ENCODE measurements around the gene PLA2G12A.

The PLA2G12A gene

DNA sequence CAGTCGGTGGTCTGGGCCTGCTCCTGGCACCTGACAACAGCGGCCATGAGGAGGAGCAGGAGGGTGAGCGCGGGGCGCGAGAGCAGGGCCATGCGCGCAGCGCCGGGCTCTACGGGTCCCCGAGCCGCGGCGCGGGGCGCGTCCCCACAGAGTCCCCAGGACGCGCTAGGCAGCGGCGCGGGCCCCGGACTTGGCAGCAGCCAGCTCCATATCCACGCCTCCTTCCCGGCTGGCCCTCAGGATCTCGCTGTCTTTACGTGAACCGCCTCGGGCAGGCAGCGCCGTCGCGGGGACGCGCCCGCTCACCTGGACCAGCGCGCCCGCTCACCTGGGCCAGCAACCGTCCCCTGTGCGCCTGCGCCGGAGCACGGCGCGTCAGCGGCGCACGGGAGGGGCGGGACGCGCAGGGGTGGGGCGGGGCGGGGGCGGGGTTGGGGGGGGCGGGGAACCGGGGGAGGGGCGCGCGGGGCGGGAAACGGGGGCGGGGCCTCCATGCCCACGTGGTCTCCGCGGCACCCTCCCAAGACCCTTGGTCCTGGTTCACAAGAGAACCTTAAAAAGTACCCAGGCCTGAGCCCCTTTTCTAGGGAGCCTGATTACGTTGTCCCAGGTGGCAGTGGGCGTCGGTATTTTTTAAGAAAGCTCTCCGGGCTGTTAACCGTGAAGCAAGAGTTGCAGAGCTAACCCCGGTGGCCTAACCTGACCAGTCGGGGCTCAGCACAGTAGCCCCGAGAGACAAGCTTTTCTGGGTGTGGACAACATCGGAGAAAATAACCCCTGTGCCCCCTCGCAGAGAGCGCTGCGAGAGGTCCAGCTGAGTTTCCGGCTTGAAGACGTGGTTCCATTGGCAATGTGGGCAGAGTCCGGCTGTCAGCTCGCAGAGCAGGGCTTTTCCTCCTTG is at the start of gene PLA2G12A:
Gene PLA2G12A (minus strand): TSS at position 353 of the 901 bp plus-strand sequence. CDS start 261 bp downstream, at position 92.
- DNase-seq, result peak; percentile 37

DNA sequence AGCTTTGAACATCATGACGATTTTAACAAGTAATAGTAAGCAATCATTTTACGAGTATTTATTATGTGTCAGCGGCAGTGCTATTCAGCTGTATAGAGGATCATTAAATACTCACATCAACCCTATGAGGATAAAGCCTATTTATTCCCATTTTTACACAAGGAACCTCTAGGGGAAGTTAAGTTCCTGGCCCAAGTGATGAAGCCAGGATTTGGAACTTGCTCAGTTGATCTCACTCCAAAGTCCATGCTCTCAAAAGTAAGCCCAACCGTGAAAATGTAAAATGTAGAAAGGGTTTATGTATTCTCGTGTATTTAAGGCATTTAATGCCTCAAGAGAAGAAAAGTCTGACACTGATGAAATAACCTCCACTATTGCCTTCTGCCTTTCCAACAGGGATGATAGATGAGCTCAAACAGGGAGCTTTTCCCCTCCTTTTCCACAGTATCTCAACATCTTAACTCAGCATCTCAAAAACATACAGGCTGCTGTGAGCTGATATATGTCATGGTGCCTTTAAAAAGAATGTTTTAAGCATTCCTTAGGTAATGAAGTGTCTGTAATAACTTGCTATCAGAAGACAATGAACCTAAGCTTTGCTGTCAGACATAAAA is 35.0 kb upstream of the PLA2G12A start:
- no peak for DNase-seq

GRCh38 chr4:109764376-109764775 is 34.5 kb upstream of the PLA2G12A start:
- DNase-seq, result no peak

- no peak for DNase-seq
Observed at GRCh38 chr4:109760682-109761081, 30.8 kb upstream of the PLA2G12A start.

DNA sequence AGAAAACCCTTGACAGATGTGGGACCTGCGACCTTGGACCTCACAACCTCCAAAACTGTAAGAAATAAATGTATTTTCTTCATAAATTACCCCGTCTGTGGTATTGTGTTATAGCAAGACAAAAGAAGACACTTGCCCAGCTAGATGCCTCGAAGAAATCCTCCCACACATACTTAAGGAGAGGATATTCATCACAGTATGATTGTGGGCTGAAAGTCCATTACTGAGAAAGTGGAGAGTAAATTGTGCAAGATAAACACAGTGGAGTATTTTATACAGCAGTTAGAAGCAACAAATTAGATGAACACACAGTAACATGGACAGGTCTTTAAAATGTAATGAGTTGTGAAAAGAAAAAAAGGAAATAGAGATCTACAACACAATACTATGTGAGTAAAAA is 25.8 kb upstream of the PLA2G12A start:
- no peak for DNase-seq

DNA sequence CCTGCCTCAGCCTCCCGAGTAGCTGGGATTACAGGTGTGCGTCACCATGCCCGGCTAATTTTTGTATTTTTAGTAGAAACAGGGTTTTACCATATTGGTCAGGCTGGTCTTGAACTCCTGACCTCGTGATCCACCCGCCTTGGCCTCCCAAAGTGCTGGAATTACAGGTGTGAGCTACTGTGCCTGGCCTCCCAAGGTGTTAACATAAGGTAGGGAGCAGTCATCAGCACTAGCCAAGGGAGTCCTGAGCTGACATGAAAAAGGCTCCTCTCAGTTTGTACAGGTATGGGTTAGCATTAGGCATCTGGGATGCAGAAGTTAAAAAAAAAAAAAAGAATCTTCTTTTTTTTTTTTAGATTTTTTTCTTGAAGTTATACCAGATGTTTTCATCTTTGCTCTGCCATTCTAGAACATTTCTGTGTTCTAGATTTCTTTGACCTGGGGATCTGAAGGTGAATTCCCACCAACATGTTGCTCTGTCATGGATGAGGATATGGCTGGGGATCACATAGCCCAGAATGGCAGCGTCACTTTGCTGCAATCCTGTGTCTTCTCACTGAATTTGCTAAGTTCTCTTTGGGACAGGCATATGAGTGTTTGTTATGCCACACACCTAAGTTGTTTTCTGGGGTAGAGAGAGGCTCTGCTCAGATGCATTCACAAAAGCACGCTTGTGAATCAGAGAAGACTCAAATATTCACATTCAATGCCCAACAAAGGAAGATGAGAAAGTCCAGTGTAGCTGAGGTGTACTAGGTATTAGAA is 24.4 kb upstream of the PLA2G12A start:
- DNase-seq, result no peak

DNA sequence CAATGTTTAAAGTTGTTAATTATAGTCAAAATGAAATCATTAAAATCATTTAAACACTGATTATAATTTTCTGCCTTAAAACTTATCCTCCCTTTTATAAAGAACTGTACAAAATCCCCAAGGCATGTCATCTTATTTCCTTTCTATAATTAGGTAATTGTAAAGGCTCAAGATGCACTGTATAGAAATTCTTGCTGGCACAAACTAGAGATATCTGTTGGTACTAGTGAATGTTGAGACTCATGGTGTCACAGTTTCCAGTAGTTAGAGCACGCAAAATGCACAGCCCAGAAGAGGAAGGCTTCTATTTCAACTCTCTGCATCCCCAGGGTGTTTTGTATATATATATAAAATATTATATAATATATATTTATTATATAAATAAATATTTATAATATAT is 22.7 kb upstream of the PLA2G12A start:
- DNase-seq, result peak; percentile 5

- no peak for DNase-seq
Observed at GRCh38 chr4:109751852-109752251, 22.0 kb upstream of the PLA2G12A start.

DNA sequence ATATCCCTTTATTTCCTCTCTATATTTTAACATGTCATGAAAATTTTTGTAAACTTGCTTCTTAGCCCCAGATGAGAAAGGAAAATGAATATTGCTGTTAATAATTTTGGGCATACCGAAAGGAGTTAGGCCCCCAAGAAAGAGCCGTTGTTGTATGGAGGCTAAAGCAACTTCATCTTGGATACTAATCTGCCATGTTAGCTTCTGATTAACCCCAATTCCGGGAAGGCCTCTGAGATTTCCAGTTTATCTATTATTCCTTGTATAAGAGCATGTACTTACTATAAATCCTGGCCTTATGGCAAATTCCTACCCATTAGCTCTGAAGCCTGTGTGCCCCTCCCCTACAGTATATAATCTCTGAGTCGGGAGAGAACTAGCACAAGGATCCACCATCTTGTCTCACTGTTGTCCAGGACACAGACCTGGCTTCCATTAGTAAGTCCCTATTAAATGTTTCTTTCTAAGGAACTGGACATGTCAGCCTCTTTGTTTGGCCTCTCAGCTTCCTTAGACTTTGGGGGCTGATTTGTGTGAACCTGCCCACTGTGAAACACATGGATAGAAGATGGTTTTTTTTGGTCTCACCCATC is 20.9 kb upstream of the PLA2G12A start:
- no peak for DNase-seq

GRCh38 chr4:109749388-109750082 is 19.7 kb upstream of the PLA2G12A start:
- DNase-seq, result no peak

GRCh38 chr4:109748114-109748513 is 18.2 kb upstream of the PLA2G12A start:
- no peak for DNase-seq

DNA sequence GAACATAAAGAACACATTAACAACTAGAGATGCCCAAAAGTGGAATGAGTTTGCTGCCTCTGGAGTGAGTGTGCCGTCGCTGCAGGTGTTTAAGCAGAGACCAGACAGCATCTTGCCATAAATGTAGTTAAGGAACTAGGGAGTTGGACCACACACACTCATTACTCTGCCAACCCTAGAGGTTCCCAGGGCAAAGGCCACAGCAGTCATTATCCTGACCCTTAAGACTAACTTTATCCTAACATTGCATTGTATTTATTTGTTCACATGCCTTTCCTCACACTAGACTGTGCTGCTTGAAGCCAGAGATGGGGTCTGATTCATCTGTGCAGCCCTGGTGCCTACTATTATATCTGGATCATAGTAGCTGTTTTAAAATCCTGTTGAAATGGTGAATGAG is 16.9 kb upstream of the PLA2G12A start:
- DNase-seq, result no peak

GRCh38 chr4:109745830-109746229 is 16.0 kb upstream of the PLA2G12A start:
- DNase-seq, result no peak

GRCh38 chr4:109739547-109739946 is 9.7 kb upstream of the PLA2G12A start:
- DNase-seq, result no peak

DNA sequence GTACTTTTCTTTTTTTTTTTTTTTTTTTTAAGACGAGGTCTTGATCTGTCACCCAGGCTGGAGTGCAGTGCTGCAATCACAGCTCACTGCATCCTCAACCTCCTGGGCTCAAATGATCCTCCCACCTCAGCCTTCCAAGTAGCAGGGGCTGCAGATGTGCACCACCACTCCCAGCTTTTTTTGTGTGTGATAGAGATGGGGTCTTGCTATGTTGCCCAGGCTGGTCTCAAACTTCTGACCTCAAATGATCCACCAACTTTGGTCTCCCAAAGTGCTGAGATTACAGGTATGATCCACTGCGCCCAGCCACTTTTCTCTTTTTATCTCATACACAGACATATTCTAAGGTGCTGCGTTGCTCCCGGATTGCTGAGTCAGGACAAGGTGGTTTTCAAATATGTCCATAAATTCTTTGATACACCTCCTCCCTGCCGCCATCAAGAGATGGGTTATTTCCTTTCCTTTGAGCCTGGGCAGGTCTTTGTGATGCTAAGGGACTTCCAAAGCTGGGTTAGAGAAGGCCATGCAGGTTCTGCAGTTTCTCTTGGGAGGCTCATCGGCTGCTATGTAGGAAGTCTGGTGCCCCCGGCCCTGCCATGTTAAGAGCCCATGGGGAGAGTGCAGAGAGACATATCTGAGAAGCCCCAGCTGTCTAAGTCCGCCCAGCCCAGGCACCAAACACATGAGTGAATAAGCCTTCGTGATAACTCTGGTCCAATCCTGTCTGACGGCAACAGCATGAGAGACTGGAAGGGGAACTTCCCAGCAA is 8.4 kb upstream of the PLA2G12A start:
- no peak for DNase-seq

DNA sequence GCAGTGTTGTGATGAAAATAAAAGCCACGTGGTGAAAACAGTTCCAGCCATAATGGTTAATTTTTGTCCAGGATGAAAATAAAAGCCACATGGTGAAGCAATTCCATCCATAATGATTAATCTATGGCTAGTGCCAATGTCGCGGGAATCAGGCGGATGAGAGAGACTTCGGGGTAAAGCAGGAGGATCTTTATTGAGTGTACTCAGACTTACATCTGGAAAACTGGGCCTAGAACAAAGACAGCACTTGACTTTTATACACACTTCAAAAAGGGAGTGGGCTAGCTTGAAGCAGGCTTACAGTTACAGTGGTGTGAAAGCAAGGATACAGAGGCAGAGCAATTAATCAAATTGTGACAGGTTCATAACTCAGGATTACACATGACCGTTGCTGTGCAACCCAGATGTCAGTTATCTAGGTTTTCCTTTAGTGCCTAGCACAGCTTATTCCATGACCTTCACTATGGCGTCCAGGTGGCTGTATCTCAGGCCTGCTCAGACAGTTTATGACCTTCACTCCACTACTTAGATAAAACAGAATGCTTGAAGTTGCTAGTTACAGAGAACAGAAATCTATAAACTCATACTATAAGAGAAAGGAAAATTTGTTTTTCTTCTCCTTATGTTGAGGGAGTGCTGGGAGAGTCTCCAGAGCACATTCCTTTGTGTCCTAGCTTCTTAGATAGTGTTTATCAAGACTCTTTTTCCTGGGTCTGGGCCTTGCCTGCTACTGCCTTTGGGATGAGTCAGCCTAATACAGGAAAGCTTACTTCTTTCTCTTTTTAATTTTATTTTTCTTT is 5.9 kb upstream of the PLA2G12A start:
- no peak for DNase-seq

DNA sequence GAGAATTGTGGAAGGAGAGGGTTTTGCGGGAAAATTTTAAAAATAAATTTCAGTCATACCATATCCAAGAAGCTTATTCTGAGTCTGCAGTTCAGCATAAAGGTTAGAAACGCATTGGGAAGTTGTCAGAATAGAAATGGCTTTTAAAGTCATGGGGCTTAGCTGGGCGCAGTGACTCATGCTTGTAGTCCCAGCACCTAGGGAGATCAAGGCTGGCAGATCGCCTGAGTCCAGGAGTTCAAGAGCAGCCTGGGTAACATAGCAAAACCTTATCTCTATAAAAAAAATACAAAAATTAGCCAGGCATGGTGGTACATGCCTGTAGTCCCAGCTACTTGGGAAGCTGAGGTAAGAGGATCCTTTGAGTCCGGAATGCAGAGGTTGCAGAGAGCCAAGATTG is 3.9 kb upstream of the PLA2G12A start:
- DNase-seq, result no peak

- DNase-seq, result no peak
Observed at GRCh38 chr4:109730619-109731545, 1.0 kb upstream of the PLA2G12A start.

DNA sequence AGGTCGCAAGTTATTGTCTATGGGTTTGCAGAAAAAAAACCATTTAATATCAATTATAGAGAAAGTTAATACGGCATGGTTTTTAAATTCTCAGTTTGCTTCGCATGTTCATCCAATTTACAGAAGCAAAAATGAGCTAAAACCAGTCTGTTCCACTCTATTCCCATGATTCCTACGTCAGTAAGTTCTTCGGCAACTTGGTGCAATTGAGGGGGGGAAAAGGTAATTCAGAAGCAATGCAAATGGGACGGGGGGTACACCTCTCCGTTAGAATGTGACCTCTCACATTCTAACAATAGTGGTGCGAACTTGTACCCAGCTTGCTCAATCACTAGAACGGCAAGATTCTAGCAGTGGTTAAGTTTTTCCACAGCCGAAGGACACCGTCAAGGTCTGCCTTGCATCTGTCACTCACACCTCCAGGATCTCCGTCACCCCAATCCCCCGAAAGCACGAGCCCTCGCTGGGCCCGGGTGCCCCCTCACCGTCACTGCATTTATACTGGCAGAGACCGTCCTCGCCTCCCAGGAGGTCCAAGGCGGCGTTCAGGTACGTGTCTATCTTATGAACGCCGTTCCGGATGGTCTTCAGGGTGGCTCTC is 653 bp downstream of the PLA2G12A start:
- no peak for DNase-seq
